K562 (cell line): ENCODE measurements around the gene TMEM267. TPM values are rescaled to one million over a fixed set of nuclear protein-coding genes. Genes with fewer than 3 reads are reported as not detected.
A peak's percentile ranks its signal among the peaks of the same experiment; 100 is the strongest.

Source experiments
- ASH1L ChIP-seq: fragments of 450-650 bp; IDR thresholded peaks from 2 replicates; pipeline ENCODE4 v1.6.1; 2018; ENCODE audit warnings: borderline replicate concordance, mild to moderate bottlenecking, low read depth; ENCODE audit not compliant: partially characterized antibody
- CBFA2T3 ChIP-seq: fragments of 450-650 bp; IDR thresholded peaks from 2 replicates; pipeline ENCODE4 v1.6.1; 2017
- ESRRA ChIP-seq: fragments of 450-650 bp; IDR thresholded peaks from 2 replicates; pipeline ENCODE4 v1.6.1; 2014; ENCODE audit warnings: low read depth, mild to moderate bottlenecking, moderate library complexity, borderline replicate concordance
- NR4A1 ChIP-seq, 2 experiments: fragments of 250-450 bp in 1 of 2; fragments of 450-650 bp in 1 of 2; sonication (Bioruptor Pico) in 1 of 2; IDR thresholded peaks; 2 replicates each; pipeline versions ENCODE4 v1.4.0 to v1.6.1; 2016 to 2020; ENCODE audit warnings: mild to moderate bottlenecking in 2 of 2, missing compliant biosample characterization in 1 of 2, missing genetic modification characterization in 1 of 2, moderate library complexity in 1 of 2
- POLR2AphosphoS2 ChIP-seq: IDR thresholded peaks from 2 replicates; pipeline ENCODE4 v1.6.1; 2012; ENCODE audit warnings: low read length, improper control_type of control experiment
- POLR2G ChIP-seq: fragments of 200-400 bp; formaldehyde crosslinking; IDR thresholded peaks from 2 replicates; pipeline ENCODE4 v1.6.1; 2017; ENCODE audit warnings: low read depth, mild to moderate bottlenecking, antibody characterized with exemption, low read length, moderate library complexity
- POLR2H ChIP-seq: IDR thresholded peaks from 2 replicates; pipeline ENCODE4 v1.6.1; 2016; ENCODE audit warnings: missing genetic modification characterization, low read depth, mild to moderate bottlenecking, control low read depth, missing compliant biosample characterization, moderate library complexity
- TAF7 ChIP-seq: fragments of 450-650 bp; IDR thresholded peaks from 2 replicates; pipeline ENCODE4 v1.6.1; 2016; ENCODE audit warnings: missing genetic modification characterization, missing compliant biosample characterization
- ZKSCAN3 ChIP-seq: fragments of 250-450 bp; sonication (Bioruptor Pico); IDR thresholded peaks from 2 replicates; pipeline ENCODE4 v1.4.0; 2020
- ZNF146 ChIP-seq: IDR thresholded peaks from one replicate; pipeline ENCODE4 v1.6.1; 2018; ENCODE audit warnings: missing compliant biosample characterization; ENCODE audit not compliant: unreplicated experiment
- ZNF165 ChIP-seq: fragments of 250-450 bp; sonication (Bioruptor Pico); IDR thresholded peaks from 2 replicates; pipeline ENCODE4 v1.4.0; 2020; ENCODE audit warnings: borderline replicate concordance
- ZNF212 ChIP-seq: fragments of 450-650 bp; formaldehyde crosslinking; IDR thresholded peaks from 2 replicates; pipeline ENCODE4 v1.4.0; 2020; ENCODE audit warnings: mild to moderate bottlenecking
- ZNF41 ChIP-seq: fragments of 250-450 bp; sonication (Bioruptor Pico); conservative IDR thresholded peaks from 2 replicates; pipeline ENCODE4 v1.4.0; 2020; ENCODE audit warnings: mild to moderate bottlenecking
- ZNF785 ChIP-seq: fragments of 250-450 bp; sonication (Bioruptor Pico); IDR thresholded peaks from 2 replicates; pipeline ENCODE4 v1.4.0; 2020; ENCODE audit warnings: mild to moderate bottlenecking
- polyA plus RNA-seq, 8 experiments: library from polyadenylated mRNA; depleted of rRNA in 4 of 8; stranded (reverse) in 5 of 8; unstranded in 3 of 8; fragments of >200 nt; fragmentation: Nextera tagmentation in 2 of 8; fragmentation: Illumina TruSeq in 1 of 8; extraction: Ambion mirVana in 2 of 8; extraction: Trizol in 1 of 8; gene quantifications; 2 replicates each; pipeline versions ENCODE4 v1.2.1 to v1.2.3, GENCODE V29; 2011 to 2014; ENCODE audit warnings: inconsistent platforms in 1 of 8, missing spikeins in 1 of 8
- total RNA-seq, 7 experiments: library from RNA; depleted of rRNA in 6 of 7; stranded (reverse); fragments of >200 nt in 6 of 7; fragmentation: Illumina TruSeq in 2 of 7; extraction: Trizol in 2 of 7; gene quantifications; 2 replicates each; pipeline versions ENCODE4 v1.2.1 to v1.2.3, GENCODE V29; 2011 to 2021; ENCODE audit warnings: low replicate concordance in 1 of 7
- TF ChIP-seq, protein P1 (sequence below), 2 experiments: fragments of 450-650 bp; IDR thresholded peaks; 2 replicates each; pipeline ENCODE4 v1.6.1; 2018; ENCODE audit warnings: mild to moderate bottlenecking in 2 of 2, low read depth in 1 of 2; ENCODE audit not compliant: partially characterized antibody in 2 of 2
- TF ChIP-seq, protein P2 (sequence below): fragments of 450-650 bp; IDR thresholded peaks from 2 replicates; pipeline ENCODE4 v1.6.1; 2016
- TF ChIP-seq, protein P3 (sequence below): fragments of 450-650 bp; formaldehyde crosslinking; IDR thresholded peaks from 2 replicates; pipeline ENCODE4 v1.4.0; 2020; ENCODE audit warnings: mild to moderate bottlenecking
- TF ChIP-seq, protein P4 (sequence below): fragments of 450-650 bp; formaldehyde crosslinking; conservative IDR thresholded peaks from 2 replicates; pipeline ENCODE4 v1.4.0; 2022; ENCODE audit warnings: mild to moderate bottlenecking, missing genetic modification characterization
- TF ChIP-seq, protein P5 (sequence below): sonication (generic); formaldehyde crosslinking; IDR thresholded peaks from 2 replicates; pipeline ENCODE4 v1.8.1; 2022; ENCODE audit warnings: missing genetic modification reagents

TMEM267 gene
- total and polyA plus RNA-seq, 9 of the 15 experiments (the other 6 are each of a cell fraction or from before 2014, with no cell fraction given): 8.1 to 61.1 (median 17.8) TPM

DNA sequence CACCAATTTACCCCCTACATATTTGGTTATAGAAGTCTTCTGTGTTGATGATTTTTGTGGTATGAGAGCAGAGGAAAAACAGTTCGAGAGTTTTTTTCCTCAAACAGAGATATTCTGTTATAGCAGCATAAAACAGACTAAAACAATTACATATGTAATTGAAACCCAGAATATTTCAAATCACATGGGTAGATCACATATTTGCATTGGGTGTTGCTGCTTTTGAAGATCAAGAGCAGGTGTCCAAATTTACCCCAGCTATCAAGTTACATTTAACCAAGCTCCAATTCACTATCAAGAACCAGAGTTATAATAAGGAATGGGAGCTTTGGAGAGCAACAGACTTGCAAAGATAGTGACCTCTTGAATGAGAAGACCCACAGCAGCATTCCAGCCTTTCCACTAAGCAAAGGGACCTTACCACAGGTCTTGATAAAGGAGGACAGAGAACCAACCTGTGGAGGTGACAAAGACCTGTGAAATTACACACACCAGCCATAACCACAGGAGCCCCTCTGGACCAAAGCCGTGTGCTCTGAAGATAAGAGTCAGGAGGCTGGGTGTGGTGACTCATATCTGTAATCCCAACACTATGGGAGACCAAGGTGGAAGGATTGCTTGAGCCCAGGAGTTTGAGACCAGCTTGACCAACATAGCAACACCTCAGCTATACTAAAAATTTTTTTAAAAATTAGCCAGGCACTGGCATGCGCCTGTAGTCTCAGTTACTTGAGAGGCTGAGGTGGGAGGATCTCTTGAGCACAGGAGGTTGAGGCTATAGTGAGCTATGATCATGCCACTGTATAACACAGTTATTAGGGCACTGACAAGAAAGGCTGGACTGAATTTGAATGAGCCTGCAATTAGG is 67.5 kb downstream of the TMEM267 start (continued):
- TF ChIP-seq POLR2AphosphoS2: no peak
- TF ChIP-seq, protein P1, sequence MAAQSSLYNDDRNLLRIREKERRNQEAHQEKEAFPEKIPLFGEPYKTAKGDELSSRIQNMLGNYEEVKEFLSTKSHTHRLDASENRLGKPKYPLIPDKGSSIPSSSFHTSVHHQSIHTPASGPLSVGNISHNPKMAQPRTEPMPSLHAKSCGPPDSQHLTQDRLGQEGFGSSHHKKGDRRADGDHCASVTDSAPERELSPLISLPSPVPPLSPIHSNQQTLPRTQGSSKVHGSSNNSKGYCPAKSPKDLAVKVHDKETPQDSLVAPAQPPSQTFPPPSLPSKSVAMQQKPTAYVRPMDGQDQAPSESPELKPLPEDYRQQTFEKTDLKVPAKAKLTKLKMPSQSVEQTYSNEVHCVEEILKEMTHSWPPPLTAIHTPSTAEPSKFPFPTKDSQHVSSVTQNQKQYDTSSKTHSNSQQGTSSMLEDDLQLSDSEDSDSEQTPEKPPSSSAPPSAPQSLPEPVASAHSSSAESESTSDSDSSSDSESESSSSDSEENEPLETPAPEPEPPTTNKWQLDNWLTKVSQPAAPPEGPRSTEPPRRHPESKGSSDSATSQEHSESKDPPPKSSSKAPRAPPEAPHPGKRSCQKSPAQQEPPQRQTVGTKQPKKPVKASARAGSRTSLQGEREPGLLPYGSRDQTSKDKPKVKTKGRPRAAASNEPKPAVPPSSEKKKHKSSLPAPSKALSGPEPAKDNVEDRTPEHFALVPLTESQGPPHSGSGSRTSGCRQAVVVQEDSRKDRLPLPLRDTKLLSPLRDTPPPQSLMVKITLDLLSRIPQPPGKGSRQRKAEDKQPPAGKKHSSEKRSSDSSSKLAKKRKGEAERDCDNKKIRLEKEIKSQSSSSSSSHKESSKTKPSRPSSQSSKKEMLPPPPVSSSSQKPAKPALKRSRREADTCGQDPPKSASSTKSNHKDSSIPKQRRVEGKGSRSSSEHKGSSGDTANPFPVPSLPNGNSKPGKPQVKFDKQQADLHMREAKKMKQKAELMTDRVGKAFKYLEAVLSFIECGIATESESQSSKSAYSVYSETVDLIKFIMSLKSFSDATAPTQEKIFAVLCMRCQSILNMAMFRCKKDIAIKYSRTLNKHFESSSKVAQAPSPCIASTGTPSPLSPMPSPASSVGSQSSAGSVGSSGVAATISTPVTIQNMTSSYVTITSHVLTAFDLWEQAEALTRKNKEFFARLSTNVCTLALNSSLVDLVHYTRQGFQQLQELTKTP (IDR thresholded peaks at IDR 0.05; ENCODE audit: low read depth in 1 of 2, partially characterized antibody in 2 of 2): no peak
- peak; percentile 95 for TF ChIP-seq CBFA2T3
- no peak for TF ChIP-seq ZNF146 (CRISPR knock-in tag)
- TF ChIP-seq, protein P2, sequence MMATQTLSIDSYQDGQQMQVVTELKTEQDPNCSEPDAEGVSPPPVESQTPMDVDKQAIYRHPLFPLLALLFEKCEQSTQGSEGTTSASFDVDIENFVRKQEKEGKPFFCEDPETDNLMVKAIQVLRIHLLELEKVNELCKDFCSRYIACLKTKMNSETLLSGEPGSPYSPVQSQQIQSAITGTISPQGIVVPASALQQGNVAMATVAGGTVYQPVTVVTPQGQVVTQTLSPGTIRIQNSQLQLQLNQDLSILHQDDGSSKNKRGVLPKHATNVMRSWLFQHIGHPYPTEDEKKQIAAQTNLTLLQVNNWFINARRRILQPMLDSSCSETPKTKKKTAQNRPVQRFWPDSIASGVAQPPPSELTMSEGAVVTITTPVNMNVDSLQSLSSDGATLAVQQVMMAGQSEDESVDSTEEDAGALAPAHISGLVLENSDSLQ: no peak
- no peak for TF ChIP-seq ASH1L
- TF ChIP-seq ZKSCAN3 (CRISPR knock-in tag): no peak
- TF ChIP-seq ESRRA: peak; percentile 67; the same call in 1 of the 2 replicates
- no peak for TF ChIP-seq ZNF41 (CRISPR knock-in tag)
- TF ChIP-seq ZNF785: no peak
- TF ChIP-seq NR4A1 (CRISPR knock-in tag; IDR thresholded peaks at IDR 0.05): no peak
- TF ChIP-seq NR4A1 (tag; IDR thresholded peaks at IDR 0.05): no peak
- TF ChIP-seq TAF7: no peak
- no peak for TF ChIP-seq POLR2H (tag)
- TF ChIP-seq, protein P3, sequence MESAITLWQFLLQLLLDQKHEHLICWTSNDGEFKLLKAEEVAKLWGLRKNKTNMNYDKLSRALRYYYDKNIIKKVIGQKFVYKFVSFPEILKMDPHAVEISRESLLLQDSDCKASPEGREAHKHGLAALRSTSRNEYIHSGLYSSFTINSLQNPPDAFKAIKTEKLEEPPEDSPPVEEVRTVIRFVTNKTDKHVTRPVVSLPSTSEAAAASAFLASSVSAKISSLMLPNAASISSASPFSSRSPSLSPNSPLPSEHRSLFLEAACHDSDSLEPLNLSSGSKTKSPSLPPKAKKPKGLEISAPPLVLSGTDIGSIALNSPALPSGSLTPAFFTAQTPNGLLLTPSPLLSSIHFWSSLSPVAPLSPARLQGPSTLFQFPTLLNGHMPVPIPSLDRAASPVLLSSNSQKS: no peak
- TF ChIP-seq, protein P4, sequence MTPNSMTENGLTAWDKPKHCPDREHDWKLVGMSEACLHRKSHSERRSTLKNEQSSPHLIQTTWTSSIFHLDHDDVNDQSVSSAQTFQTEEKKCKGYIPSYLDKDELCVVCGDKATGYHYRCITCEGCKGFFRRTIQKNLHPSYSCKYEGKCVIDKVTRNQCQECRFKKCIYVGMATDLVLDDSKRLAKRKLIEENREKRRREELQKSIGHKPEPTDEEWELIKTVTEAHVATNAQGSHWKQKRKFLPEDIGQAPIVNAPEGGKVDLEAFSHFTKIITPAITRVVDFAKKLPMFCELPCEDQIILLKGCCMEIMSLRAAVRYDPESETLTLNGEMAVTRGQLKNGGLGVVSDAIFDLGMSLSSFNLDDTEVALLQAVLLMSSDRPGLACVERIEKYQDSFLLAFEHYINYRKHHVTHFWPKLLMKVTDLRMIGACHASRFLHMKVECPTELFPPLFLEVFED (CRISPR knock-in tag): no peak
- no peak for TF ChIP-seq ZNF165 (CRISPR knock-in tag)
- TF ChIP-seq, protein P5, sequence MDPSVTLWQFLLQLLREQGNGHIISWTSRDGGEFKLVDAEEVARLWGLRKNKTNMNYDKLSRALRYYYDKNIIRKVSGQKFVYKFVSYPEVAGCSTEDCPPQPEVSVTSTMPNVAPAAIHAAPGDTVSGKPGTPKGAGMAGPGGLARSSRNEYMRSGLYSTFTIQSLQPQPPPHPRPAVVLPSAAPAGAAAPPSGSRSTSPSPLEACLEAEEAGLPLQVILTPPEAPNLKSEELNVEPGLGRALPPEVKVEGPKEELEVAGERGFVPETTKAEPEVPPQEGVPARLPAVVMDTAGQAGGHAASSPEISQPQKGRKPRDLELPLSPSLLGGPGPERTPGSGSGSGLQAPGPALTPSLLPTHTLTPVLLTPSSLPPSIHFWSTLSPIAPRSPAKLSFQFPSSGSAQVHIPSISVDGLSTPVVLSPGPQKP (CRISPR knock-in tag): no peak
- no peak for TF ChIP-seq POLR2G
- no peak for TF ChIP-seq ZNF212 (CRISPR knock-in tag)
